ENCODE results near the gene MAZ. TPM values are rescaled to one million over a fixed set of nuclear protein-coding genes. Genes with fewer than 3 reads are reported as not detected.

The MAZ gene
- polyA plus RNA-seq, 1 of the 3 experiments (the other 2 are of a cell fraction) = 163 TPM

GRCh38 chr16:29774730-29775129 is 31.6 kb upstream of the MAZ start:
- Histone ChIP-seq H4K20me1 (ENCODE audit: insufficient read depth) (no peaks in the 10 kb centered on the region), H3K4me3 (ENCODE audit: low read depth in 2 of 2, low read length in 1 of 2) (no peak overlapping the region), H3K79me2 (ENCODE audit: insufficient read depth) (no peaks in the 10 kb centered on the region), H3K4me2 (no peak overlapping the region), H3K36me3 (replicated peaks in 1 of 2; ENCODE audit: control insufficient read depth in 1 of 2, insufficient read depth in 2 of 2, low read length in 1 of 2) (no peaks in the 10 kb centered on the region), H3F3A (replicated peaks; ENCODE audit: insufficient read depth) (no peaks in the 10 kb centered on the region), H2AFZ (ENCODE audit: low read depth) (no peak overlapping the region), H3K9me3 (no peaks in the 10 kb centered on the region), H3K9ac (no peak overlapping the region), H3K27me3 (ENCODE audit: insufficient read depth) (peaks cover 7% of the 10 kb centered on the region; the same call in 1 of the 2 replicates), H3K27ac (ENCODE audit: low read depth in 2 of 2, low read length in 1 of 2) (no peak overlapping the region), H3K4me1 (ENCODE audit: control insufficient read depth in 1 of 2, insufficient read depth in 2 of 2, low read depth in 1 of 2, low read length in 1 of 2) (no peaks in the 10 kb centered on the region), H3K9me2 (no peaks in the 10 kb centered on the region)
- DNase-seq = no peak
- POLR2A ChIA-PET = no interaction called here
- WGBS (ENCODE audit: low lambda C conversion rate) = 81% methylated on average over 5 of the region's 5 CpGs
- TF ChIP-seq TEAD4 (IDR thresholded peaks at IDR 0.05; ENCODE audit: borderline replicate concordance, insufficient read depth) (no peak), SMC3 (IDR thresholded peaks at IDR 0.05; ENCODE audit: low read depth, low read length) (no peak), TAF1 (IDR thresholded peaks at IDR 0.05; ENCODE audit: borderline replicate concordance, low read depth, low read length) (no peak), ELF1 (IDR thresholded peaks at IDR 0.05) (no peak), MXI1 (IDR thresholded peaks at IDR 0.05; ENCODE audit: low read depth, low read length) (no peak), RXRA (IDR thresholded peaks at IDR 0.05; ENCODE audit: borderline replicate concordance, low read depth) (no peak), RFX5 (IDR thresholded peaks at IDR 0.05; ENCODE audit: low read length) (no peak)
- TF ChIP-seq, protein P1, sequence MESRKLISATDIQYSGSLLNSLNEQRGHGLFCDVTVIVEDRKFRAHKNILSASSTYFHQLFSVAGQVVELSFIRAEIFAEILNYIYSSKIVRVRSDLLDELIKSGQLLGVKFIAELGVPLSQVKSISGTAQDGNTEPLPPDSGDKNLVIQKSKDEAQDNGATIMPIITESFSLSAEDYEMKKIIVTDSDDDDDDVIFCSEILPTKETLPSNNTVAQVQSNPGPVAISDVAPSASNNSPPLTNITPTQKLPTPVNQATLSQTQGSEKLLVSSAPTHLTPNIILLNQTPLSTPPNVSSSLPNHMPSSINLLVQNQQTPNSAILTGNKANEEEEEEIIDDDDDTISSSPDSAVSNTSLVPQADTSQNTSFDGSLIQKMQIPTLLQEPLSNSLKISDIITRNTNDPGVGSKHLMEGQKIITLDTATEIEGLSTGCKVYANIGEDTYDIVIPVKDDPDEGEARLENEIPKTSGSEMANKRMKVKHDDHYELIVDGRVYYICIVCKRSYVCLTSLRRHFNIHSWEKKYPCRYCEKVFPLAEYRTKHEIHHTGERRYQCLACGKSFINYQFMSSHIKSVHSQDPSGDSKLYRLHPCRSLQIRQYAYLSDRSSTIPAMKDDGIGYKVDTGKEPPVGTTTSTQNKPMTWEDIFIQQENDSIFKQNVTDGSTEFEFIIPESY (IDR thresholded peaks at IDR 0.05; ENCODE audit: borderline replicate concordance, low read depth) = no peak
- CTCF ChIA-PET = interaction anchor here (1.0 to 1.2 kb wide), 3 partner anchors 10 to 45 kb away, joined by 3 to 4 read pairs (median 3); no protein-coding TSS in a partner anchor

DNA sequence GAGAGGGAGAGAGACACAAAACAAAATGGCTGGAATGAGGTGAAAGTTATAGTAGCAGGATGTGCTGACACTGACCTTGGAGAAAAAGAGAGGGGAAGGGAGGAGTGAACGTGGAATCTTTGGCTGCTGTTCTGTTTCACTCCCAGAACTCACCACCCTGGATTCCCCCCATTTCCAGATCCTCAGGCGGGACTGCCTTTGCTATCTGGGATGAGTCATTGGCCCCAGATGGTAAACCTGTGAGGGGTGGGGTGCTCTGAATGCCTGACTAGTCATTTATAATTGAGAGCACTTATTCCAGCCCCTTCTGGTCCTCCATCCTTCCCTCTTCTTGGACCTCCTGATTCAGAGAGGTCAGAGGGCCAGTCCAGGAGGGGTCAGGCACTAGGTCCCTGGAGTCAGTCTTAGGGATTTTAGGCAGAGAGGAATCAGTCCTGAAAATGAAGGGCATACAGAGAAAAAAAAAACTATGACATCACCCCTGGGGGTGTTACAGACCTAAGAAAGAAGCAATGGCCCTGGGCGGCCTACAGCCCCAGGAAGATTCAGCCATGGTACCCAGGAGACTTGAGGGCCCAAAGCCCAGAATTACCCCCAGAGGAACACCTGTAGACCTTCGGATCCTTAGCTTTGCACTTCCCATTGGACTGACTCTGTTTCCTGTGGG is 30.5 kb upstream of the MAZ start:
- no peak overlapping the region for H2AFZ ChIP-seq (ENCODE audit: low read depth)
- TF ChIP-seq MXI1 (IDR thresholded peaks at IDR 0.05; ENCODE audit: low read depth, low read length) (no peak), TCF12 (IDR thresholded peaks at IDR 0.05) (peak; percentile 45), FOSL2 (IDR thresholded peaks at IDR 0.05; ENCODE audit: borderline replicate concordance, low read depth) (peak; percentile 50; the same call in 1 of the 2 replicates), JUND (IDR thresholded peaks at IDR 0.05) (0 out of 2 replicates have a peak, but pooled peaks have one; percentile 8)
- no peaks in the 10 kb centered on the region for H3K79me2 ChIP-seq (ENCODE audit: insufficient read depth)
- H3K9me2 ChIP-seq = no peaks in the 10 kb centered on the region
- no peaks in the 10 kb centered on the region for H3K9me3 ChIP-seq
- H3K36me3 ChIP-seq (replicated peaks in 1 of 2; ENCODE audit: control insufficient read depth in 1 of 2, insufficient read depth in 2 of 2, low read length in 1 of 2) = no peaks in the 10 kb centered on the region
- WGBS (ENCODE audit: low lambda C conversion rate) = 53% methylated on average over 4 of the region's 4 CpGs
- peaks cover 7% of the 10 kb centered on the region; the same call in 1 of the 2 replicates for H3K27me3 ChIP-seq (ENCODE audit: insufficient read depth)
- no peaks in the 10 kb centered on the region for H3F3A ChIP-seq (replicated peaks; ENCODE audit: insufficient read depth)
- no peak overlapping the region for H3K27ac ChIP-seq (ENCODE audit: low read depth in 2 of 2, low read length in 1 of 2)
- no peak overlapping the region for H3K9ac ChIP-seq
- DNase-seq = no peak
- no peak overlapping the region for H3K4me3 ChIP-seq (ENCODE audit: low read depth in 2 of 2, low read length in 1 of 2)
- CTCF ChIA-PET = interaction anchor here (1.0 to 1.2 kb wide), 2 partner anchors 9 to 47 kb away, joined by 3 read pairs; no protein-coding TSS in a partner anchor
- POLR2A ChIA-PET = no interaction called here
- no peak overlapping the region for H3K4me2 ChIP-seq
- no peaks in the 10 kb centered on the region for H4K20me1 ChIP-seq (ENCODE audit: insufficient read depth)
- H3K4me1 ChIP-seq (ENCODE audit: control insufficient read depth in 1 of 2, insufficient read depth in 2 of 2, low read depth in 1 of 2, low read length in 1 of 2) = no peaks in the 10 kb centered on the region
